Activated CD8-positive, alpha-beta memory T cell treated with anti-CD3 and anti-CD28 coated beads for 1 hour (primary cell): ENCODE data around the gene DLD.
"Not testable (repeated sequence)": the region's sequence is repeated elsewhere in the genome, so short reads cannot be mapped to it uniquely, and the experiment has no call there.

Source experiments
- DNase-seq, 2 donors: peaks; one replicate each; pipeline ENCODE4 v3.0.0-alpha.2; 2020; ENCODE audit warnings: low read depth in 1 of 2; ENCODE audit errors: extremely low read depth in 1 of 2

The DLD gene

GRCh38 chr7:107914831-107915230, 23.8 kb downstream of the DLD start:
- no peak for DNase-seq

GRCh38 chr7:107915541-107915940, 24.6 kb downstream of the DLD start:
- DNase-seq = no peak

- no peak for DNase-seq
Measured at GRCh38 chr7:107917763-107918651, 27.0 kb downstream of the DLD start.

GRCh38 chr7:107918948-107919347, 28.0 kb downstream of the DLD start:
- no peak for DNase-seq

- no peak for DNase-seq
Measured at GRCh38 chr7:107920048-107920772, 29.2 kb downstream of the DLD start.

GRCh38 chr7:107921826-107922225, 30.8 kb downstream of the DLD start:
- DNase-seq = not testable (repeated sequence)

GRCh38 chr7:107922886-107923285, 31.9 kb downstream of the DLD start:
- no peak for DNase-seq

GRCh38 chr7:107924841-107925504, 34.0 kb downstream of the DLD start:
- DNase-seq = no peak

- no peak for DNase-seq
Measured at GRCh38 chr7:107926481-107926880, 35.5 kb downstream of the DLD start.

GRCh38 chr7:107931740-107932515, 40.9 kb downstream of the DLD start:
- DNase-seq = no peak

- DNase-seq = no peak
Measured at GRCh38 chr7:107932805-107933204, 41.8 kb downstream of the DLD start.

- DNase-seq = no peak
Measured at GRCh38 chr7:107933386-107934013, 42.5 kb downstream of the DLD start.

GRCh38 chr7:107934991-107935770, 44.2 kb downstream of the DLD start:
- no peak for DNase-seq

- no peak for DNase-seq
Measured at GRCh38 chr7:107936312-107936711, 45.3 kb downstream of the DLD start.

GRCh38 chr7:107937531-107937930, 46.5 kb downstream of the DLD start:
- DNase-seq = no peak

GRCh38 chr7:107938456-107939250, 47.7 kb downstream of the DLD start:
- no peak for DNase-seq

- DNase-seq = no peak
Measured at GRCh38 chr7:107939573-107940489, 48.8 kb downstream of the DLD start.

GRCh38 chr7:107940951-107941350, 50.0 kb downstream of the DLD start:
- DNase-seq = no peak
